ENCODE measurements around the gene GRK4.

DNA sequence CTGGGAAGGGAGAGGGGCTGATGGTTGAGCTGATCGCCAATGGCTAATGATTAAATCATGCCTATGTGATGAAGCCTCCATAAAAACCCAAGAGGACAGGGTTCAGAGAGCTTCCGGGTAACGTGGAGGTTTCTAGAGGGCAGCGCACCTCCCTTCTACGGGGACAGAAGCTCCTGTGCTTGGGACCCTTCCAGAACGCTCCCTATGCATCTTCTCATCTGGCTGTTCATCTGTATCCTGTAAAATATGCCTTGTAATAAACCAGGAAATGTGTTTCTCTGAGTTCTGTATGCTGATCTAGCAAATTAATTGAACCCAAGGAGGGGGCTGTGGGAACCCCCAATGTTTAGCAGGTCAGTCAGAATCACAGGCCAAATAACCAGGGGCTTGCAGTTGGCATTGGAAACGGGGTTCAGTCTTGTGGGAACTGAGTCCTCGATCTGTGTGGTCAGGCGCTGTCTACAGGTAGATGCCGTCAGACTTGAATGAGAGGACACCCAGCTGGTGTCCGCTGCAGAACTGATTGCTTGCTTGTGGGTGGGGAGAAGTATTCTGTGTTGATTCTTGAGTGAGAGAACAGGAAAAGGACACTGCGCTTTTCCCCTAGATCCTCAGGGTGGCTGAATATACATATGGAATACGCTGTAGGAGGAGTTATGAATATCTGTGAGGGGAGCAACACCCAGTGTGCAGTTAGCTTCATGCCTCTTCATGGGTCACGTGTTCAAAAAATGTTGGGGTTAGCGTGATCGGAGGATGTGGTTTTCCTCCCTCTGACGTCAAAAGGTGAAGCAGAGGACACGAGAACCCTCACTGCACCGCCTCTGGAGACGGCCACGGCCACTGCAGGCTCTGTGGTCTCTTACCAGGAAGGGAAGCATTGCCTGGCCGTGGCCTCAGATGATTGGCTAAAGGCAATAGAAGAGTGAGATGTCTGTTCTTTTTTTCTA is 81.8 kb downstream of the GRK4 start:
- TF ChIP-seq CTCF (IDR thresholded peaks at IDR 0.05) (no peak), POLR2A (IDR thresholded peaks at IDR 0.05) (no peak)

Measured in breast epithelium (tissue), 3 donors.